Measurements from ENCODE around the gene LTB. TPM values are rescaled to one million over a fixed set of nuclear protein-coding genes. Genes with fewer than 3 reads are reported as not detected.

LTB gene, protein sequence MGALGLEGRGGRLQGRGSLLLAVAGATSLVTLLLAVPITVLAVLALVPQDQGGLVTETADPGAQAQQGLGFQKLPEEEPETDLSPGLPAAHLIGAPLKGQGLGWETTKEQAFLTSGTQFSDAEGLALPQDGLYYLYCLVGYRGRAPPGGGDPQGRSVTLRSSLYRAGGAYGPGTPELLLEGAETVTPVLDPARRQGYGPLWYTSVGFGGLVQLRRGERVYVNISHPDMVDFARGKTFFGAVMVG
- total RNA-seq (2022; extraction: Qiagen RNA extraction; ENCODE audit: low read depth) = 0.27 to 0.39 TPM (median 0.35 TPM) in 5 replicates

DNA sequence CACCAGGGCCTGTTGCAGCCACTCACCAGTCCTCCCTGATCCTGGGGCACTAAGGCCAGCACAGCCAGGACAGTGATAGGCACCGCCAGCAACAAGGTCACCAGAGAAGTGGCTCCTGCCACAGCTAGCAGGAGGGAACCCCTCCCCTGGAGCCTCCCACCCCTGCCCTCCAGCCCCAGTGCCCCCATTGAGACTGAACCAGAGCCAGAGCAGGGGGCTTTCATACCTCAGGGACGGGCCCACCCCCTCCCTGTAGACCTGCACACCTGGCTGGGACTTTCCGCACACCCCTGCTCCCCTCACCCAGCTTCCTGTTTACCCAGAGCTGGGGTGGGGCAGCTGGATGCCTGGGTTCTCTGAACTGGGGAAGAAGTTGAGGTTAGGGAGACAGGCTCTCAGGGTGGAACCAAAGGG is at the start of gene LTB:
Gene LTB (minus strand): TSS at position 195 of the 414 bp plus-strand sequence. CDS start 7 bp downstream, at position 188.

DNA sequence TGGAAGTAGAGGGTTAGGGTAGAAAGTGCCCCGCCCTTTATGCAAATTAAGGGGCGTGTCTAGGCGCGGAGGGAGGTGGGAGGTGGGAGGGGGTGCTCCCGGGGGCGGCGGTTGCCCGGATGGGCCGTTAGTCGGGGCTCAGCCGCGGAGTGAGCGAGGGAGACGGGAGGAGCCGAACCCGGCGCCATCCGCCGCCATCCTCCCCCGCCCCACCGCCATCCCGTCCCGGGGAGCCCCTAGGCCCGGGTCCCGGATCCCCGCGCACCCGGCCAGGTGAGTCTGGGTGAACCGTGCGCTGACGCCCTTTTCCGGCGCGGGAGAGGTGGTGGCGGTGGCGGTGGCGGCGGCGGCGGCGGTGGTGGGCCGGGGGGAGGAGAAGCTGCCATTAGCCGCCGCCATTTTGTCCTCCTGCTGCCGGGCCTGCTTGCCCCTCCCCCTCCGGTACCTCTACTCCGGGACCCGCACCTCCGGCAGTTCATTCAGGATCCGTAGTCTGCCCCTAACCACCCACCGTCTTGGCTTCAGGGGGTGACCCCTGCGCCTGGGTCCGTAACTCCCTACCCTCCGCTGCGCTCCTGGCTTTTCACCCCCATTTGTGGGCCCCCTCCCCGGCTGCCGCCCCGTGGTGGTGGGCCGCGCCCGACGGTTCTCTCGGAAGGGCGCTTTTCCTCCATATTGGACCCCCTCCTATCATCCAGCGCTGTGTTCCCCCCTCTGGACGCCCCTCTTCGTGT is 38.5 kb upstream of the LTB start, which contains the start of gene PRRC2A:
Gene PRRC2A (plus strand): TSS at position 130 of the 734 bp plus-strand sequence. CDS start 2,075 bp downstream, outside the sequence.

DNA sequence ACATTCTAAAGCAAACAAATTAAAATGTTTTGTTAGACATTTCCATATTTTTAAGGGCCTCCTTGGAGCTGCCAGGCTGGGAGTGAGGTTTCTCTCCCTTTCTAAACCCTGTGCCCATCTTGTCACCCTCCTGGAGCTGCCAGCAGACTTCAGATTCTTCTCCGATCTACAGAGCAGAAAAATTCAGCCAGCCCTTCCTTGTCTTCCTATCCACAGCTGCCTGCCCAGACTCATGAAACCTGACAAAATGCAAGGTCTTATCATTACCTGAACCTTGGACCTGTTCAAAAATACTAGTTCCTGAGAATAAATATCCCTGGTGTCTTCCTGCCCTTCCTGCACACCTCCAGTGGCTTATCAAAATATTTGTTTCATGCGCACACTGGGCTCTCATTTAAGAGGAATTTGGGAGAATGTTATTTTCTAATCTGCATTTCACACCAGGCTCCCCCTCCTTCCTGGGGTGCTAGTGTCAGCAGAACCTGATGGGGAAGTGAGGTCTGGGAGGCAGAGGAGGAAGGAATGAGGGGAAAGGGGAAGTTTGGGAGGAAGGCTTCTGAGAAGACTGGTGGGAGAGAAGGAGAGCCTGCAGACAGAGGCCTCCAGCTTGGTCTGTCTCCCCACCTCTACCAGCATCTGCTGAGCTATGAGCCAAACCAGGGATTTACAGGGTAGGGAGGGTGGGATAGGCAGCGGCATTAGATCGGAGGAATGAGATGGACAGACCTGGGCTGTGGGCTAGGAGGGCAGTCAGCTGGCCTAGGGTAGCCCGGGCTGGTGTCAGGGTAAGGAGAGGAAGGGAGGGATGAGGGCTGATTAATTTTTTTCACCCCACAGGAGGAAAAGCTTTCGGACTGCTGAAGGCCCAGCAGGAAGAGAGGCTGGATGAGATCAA is 32.7 kb upstream of the LTB start, which contains the start of gene AIF1:
Gene AIF1 (plus strand): TSS at position 551 of the 895 bp plus-strand sequence. CDS start 96 bp downstream, at position 647.

DNA sequence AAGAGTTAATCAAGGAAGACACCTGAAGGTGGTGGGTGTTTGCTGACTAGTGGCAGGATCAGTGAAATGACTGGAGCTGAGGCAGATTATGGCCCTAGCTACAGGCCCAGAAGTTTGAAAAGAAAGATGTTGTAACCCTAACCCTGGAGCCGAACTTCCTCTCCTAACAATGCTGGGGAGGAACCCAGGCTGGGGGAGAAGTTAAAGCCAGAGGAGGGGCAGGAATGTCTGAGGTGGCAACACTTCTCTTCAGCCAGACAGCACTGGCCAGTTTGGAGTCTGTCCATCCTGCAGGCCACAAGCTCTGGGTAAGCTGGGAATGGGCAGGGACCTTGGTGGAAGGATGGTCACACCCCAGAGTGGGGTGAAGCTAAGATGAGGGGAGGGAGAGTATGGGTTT is 3.8 kb upstream of the LTB start, which contains the start of gene LST1:
Gene LST1 (plus strand): TSS at position 270 of the 400 bp plus-strand sequence. CDS start 1,023 bp downstream, outside the sequence.

DNA sequence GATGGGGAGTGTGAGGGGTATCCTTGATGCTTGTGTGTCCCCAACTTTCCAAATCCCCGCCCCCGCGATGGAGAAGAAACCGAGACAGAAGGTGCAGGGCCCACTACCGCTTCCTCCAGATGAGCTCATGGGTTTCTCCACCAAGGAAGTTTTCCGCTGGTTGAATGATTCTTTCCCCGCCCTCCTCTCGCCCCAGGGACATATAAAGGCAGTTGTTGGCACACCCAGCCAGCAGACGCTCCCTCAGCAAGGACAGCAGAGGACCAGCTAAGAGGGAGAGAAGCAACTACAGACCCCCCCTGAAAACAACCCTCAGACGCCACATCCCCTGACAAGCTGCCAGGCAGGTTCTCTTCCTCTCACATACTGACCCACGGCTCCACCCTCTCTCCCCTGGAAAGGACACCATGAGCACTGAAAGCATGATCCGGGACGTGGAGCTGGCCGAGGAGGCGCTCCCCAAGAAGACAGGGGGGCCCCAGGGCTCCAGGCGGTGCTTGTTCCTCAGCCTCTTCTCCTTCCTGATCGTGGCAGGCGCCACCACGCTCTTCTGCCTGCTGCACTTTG is 6.8 kb downstream of the LTB start, which contains the start of gene TNF:
Gene TNF (plus strand): TSS at position 231 of the 567 bp plus-strand sequence. CDS start 177 bp downstream, at position 408.

DNA sequence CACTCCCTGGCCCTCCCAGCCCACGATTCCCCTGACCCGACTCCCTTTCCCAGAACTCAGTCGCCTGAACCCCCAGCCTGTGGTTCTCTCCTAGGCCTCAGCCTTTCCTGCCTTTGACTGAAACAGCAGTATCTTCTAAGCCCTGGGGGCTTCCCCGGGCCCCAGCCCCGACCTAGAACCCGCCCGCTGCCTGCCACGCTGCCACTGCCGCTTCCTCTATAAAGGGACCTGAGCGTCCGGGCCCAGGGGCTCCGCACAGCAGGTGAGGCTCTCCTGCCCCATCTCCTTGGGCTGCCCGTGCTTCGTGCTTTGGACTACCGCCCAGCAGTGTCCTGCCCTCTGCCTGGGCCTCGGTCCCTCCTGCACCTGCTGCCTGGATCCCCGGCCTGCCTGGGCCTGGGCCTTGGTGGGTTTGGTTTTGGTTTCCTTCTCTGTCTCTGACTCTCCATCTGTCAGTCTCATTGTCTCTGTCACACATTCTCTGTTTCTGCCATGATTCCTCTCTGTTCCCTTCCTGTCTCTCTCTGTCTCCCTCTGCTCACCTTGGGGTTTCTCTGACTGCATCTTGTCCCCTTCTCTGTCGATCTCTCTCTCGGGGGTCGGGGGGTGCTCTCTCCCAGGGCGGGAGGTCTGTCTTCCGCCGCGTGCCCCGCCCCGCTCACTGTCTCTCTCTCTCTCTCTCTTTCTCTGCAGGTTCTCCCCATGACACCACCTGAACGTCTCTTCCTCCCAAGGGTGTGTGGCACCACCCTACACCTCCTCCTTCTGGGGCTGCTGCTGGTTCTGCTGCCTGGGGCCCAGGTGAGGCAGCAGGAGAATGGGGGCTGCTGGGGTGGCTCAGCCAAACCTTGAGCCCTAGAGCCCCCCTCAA is 9.9 kb downstream of the LTB start, which contains the start of gene LTA:
Gene LTA (plus strand): TSS at position 249 of the 871 bp plus-strand sequence. CDS start 454 bp downstream, at position 703.

DNA sequence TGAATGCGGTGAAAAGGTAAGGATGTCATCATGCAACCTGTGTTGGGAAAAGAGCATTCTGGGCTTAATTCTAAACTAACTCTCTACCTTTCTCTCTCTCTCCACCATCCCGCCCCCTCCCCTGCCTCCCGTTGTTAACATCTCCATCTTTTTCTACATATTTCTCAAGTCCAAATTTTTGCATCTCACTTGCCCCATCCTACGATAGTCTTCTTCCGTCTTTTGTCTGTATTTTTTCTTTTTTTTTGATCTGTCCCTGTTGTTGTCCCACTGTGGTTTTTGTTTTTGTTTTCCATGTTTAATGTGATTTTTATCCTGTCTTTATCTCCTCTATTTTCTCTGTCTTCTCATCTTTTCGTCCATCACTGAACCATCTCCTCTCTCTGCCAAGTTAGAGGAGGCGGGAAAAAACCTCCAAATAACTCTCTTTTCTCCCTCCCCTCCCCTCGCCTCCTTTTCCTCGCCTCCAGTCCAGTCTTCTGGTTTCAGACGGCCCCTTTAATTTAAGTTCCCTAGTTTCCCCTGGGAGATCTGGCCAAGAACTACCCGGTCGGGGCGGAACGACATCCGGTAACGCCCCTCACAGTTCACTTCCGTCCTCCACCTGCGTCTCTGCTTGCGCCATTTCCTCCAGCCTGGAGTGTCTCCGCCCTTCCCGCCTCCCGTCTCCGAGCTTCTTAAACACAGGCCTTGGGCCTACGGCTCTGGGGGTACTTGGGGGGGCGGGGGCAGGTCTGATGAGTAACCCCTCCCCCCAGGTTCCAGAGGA is 35.1 kb downstream of the LTB start, which contains the start of gene NFKBIL1:
Gene NFKBIL1 (plus strand): TSS at position 651 of the 769 bp plus-strand sequence. CDS start 87 bp downstream, at position 738.

DNA sequence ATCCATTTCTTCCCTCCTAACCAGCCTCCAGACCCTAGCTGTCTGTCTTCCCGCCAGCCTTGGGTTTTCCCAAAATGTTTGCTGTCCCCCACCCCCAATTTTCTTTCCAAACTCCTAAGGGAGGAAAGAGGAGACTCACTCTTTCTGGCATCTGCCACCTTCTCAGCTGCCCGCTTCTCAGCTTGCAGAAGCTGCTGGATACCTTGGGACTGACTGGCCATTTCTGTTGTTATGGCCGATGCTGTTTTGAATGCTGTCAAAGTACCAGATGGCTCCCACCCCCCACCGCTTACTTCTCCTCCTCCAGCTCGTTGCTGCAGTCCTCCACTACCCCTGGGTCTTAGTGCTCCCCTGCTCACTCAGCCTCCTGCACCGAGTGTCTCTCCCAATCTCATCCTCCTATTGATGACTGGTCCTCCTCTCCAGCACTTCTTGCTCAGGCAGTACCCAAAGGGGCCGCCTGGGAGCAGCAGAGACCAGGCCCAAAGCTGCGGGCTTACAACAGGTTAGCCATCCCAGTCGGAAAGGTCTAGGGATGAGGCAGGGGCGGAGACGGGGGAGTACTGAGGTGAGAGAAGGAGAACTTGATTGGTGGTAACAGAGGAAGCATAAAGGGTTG is 35.8 kb downstream of the LTB start, which contains the start of gene ATP6V1G2:
Gene ATP6V1G2 (minus strand): TSS at position 270 of the 619 bp plus-strand sequence. CDS start 49 bp downstream, at position 221.

DNA sequence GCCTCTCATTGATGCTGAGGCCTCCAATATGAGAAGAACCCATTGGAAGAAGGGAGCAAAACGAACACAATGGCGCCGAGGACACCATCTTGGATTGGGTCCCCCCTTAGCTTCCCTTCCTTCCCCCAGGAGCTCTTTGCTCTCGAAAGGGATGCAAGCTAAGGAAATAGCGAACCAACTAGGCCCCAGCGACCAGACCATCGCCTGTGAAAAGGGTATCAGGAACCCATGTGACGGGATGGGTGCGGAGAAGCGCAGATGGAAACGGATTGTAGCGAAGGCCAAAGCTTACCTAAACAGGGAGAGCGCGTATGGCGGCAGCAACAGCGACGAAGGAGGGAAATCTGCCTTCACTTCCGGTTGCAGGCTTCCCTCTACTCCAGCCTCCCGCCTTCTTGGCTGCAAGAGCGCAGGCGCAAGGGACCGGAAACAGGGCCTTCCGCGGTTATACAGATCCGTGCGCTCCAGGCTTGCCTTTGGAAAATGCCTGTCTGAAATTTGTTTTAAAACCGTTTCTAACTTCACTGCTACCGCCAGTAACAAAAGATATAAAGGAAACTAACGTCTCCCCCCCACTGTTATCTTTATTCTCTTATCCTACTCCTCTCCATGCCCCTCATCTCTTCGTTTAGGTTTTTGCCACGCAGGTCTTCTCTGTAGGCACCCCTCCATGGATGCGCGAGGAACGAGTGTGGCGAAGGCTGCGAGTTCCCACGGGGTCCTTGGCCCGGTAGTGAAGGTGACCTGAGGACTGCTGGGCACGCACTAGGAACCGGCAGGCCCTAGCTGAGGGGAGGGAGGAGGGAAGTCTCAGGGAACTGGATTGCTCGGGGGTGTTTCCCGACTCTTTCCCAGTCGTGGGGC is 40.3 kb downstream of the LTB start, which contains the start of gene DDX39B:
Gene DDX39B (minus strand): TSS at position 346 of the 864 bp plus-strand sequence. CDS start 1,471 bp downstream, outside the sequence.

Other genes starting within 250 kb of the LTB start
- 15.2 to 27.1 TPM (median 25.9 TPM) in 5 replicates for gene HLA-B, start 225.2 kb downstream of the LTB start, total RNA-seq (2022; extraction: Qiagen RNA extraction; ENCODE audit: low read depth)
- gene MICA, start 178.8 kb downstream of the LTB start, total RNA-seq (2022; extraction: Qiagen RNA extraction; ENCODE audit: low read depth) = 27.2 to 29.6 TPM (median 28.7 TPM) in 5 replicates
- 6.6 to 8.6 TPM (median 7.7 TPM) in 5 replicates for gene MICB, start 84.3 kb downstream of the LTB start, total RNA-seq (2022; extraction: Qiagen RNA extraction; ENCODE audit: low read depth)
- not detected in 5 replicates for gene MCCD1, start 53.5 kb downstream of the LTB start, total RNA-seq (2022; extraction: Qiagen RNA extraction; ENCODE audit: low read depth)
- gene DDX39B, start 40.4 kb downstream of the LTB start, total RNA-seq (2022; extraction: Qiagen RNA extraction; ENCODE audit: low read depth) = 313 to 396 TPM (median 382 TPM) in 5 replicates
- 0.57 to 0.77 TPM (median 0.63 TPM) in 5 replicates for gene ATP6V1G2, start 35.8 kb downstream of the LTB start, total RNA-seq (2022; extraction: Qiagen RNA extraction; ENCODE audit: low read depth)
- gene NFKBIL1, start 34.8 kb downstream of the LTB start, total RNA-seq (2022; extraction: Qiagen RNA extraction; ENCODE audit: low read depth) = 9.5 to 12.2 TPM (median 10.6 TPM) in 5 replicates
- 0.08 to 0.13 TPM (median 0.10 TPM) in 3 of 5 replicates, not detected in the others for gene LTA, start 10.1 kb downstream of the LTB start, total RNA-seq (2022; extraction: Qiagen RNA extraction; ENCODE audit: low read depth)
- gene TNF, start 6.9 kb downstream of the LTB start, total RNA-seq (2022; extraction: Qiagen RNA extraction; ENCODE audit: low read depth) = 0.06 to 0.13 TPM (median 0.07 TPM) in 3 of 5 replicates, not detected in the others
- 0.26 to 0.49 TPM (median 0.37 TPM) in 3 of 5 replicates, not detected in the others for gene LST1, start 3.9 kb upstream of the LTB start, total RNA-seq (2022; extraction: Qiagen RNA extraction; ENCODE audit: low read depth)
- gene NCR3, start 10.6 kb upstream of the LTB start, total RNA-seq (2022; extraction: Qiagen RNA extraction; ENCODE audit: low read depth) = not detected in 5 replicates
- not detected in 5 replicates for gene AIF1, start 32.8 kb upstream of the LTB start, total RNA-seq (2022; extraction: Qiagen RNA extraction; ENCODE audit: low read depth)
- gene PRRC2A, start 38.3 kb upstream of the LTB start, total RNA-seq (2022; extraction: Qiagen RNA extraction; ENCODE audit: low read depth) = 70.6 to 97.9 TPM (median 90.8 TPM) in 5 replicates
- gene BAG6, start 70.2 kb upstream of the LTB start, total RNA-seq (2022; extraction: Qiagen RNA extraction; ENCODE audit: low read depth) = 115 to 151 TPM (median 145 TPM) in 5 replicates
- 1.8 to 4.8 TPM (median 3.2 TPM) in 5 replicates for gene APOM, start 73.5 kb upstream of the LTB start, total RNA-seq (2022; extraction: Qiagen RNA extraction; ENCODE audit: low read depth)
- gene C6orf47, start 78.4 kb upstream of the LTB start, total RNA-seq (2022; extraction: Qiagen RNA extraction; ENCODE audit: low read depth) = 10.5 to 13.0 TPM (median 12.2 TPM) in 5 replicates
- 9.3 to 14.1 TPM (median 12.7 TPM) in 5 replicates for gene GPANK1, start 82.6 kb upstream of the LTB start, total RNA-seq (2022; extraction: Qiagen RNA extraction; ENCODE audit: low read depth)
- gene CSNK2B, start 83.7 kb upstream of the LTB start, total RNA-seq (2022; extraction: Qiagen RNA extraction; ENCODE audit: low read depth) = 168 to 184 TPM (median 180 TPM) in 5 replicates
- gene LY6G5B, start 87.6 kb upstream of the LTB start, total RNA-seq (2022; extraction: Qiagen RNA extraction; ENCODE audit: low read depth) = 3.6 to 6.3 TPM (median 5.0 TPM) in 5 replicates
- gene LY6G5C, start 98.6 kb upstream of the LTB start, total RNA-seq (2022; extraction: Qiagen RNA extraction; ENCODE audit: low read depth) = 0.51 to 2.4 TPM (median 1.4 TPM) in 5 replicates
- gene ABHD16A, start 120.9 kb upstream of the LTB start, total RNA-seq (2022; extraction: Qiagen RNA extraction; ENCODE audit: low read depth) = 15.6 to 21.2 TPM (median 19.2 TPM) in 5 replicates
- not detected in 5 replicates for gene LY6G6F, start 124.4 kb upstream of the LTB start, total RNA-seq (2022; extraction: Qiagen RNA extraction; ENCODE audit: low read depth)
- not detected in 5 replicates for gene LY6G6D, start 132.9 kb upstream of the LTB start, total RNA-seq (2022; extraction: Qiagen RNA extraction; ENCODE audit: low read depth)
- 0.11 TPM in 1 of 5 replicates, not detected in the others for gene LY6G6C, start 139.3 kb upstream of the LTB start, total RNA-seq (2022; extraction: Qiagen RNA extraction; ENCODE audit: low read depth)
- gene MPIG6B, start 140.9 kb upstream of the LTB start, total RNA-seq (2022; extraction: Qiagen RNA extraction; ENCODE audit: low read depth) = not detected in 5 replicates
- gene DDAH2, start 146.9 kb upstream of the LTB start, total RNA-seq (2022; extraction: Qiagen RNA extraction; ENCODE audit: low read depth) = 25.6 to 30.4 TPM (median 28.7 TPM) in 5 replicates
- gene CLIC1, start 154.1 kb upstream of the LTB start, total RNA-seq (2022; extraction: Qiagen RNA extraction; ENCODE audit: low read depth) = 495 to 530 TPM (median 516 TPM) in 5 replicates
- 12.1 to 16.5 TPM (median 15.1 TPM) in 5 replicates for gene MSH5, start 157.6 kb upstream of the LTB start, total RNA-seq (2022; extraction: Qiagen RNA extraction; ENCODE audit: low read depth)
- gene SAPCD1, start 180.2 kb upstream of the LTB start, total RNA-seq (2022; extraction: Qiagen RNA extraction; ENCODE audit: low read depth) = 3.6 to 5.9 TPM (median 4.7 TPM) in 5 replicates
- gene VWA7, start 194.9 kb upstream of the LTB start, total RNA-seq (2022; extraction: Qiagen RNA extraction; ENCODE audit: low read depth) = 0.61 to 2.0 TPM (median 1.5 TPM) in 5 replicates
- gene VARS1, start 213.3 kb upstream of the LTB start, total RNA-seq (2022; extraction: Qiagen RNA extraction; ENCODE audit: low read depth) = 50.8 to 60.2 TPM (median 57.2 TPM) in 5 replicates
- 49.7 to 68.8 TPM (median 64.6 TPM) in 5 replicates for gene LSM2, start 224.5 kb upstream of the LTB start, total RNA-seq (2022; extraction: Qiagen RNA extraction; ENCODE audit: low read depth)
- gene HSPA1L, start 232.9 kb upstream of the LTB start, total RNA-seq (2022; extraction: Qiagen RNA extraction; ENCODE audit: low read depth) = 1.3 to 2.2 TPM (median 2.1 TPM) in 5 replicates
- 218 to 535 TPM (median 388 TPM) in 5 replicates for gene HSPA1A, start 233.1 kb upstream of the LTB start, total RNA-seq (2022; extraction: Qiagen RNA extraction; ENCODE audit: low read depth)
- 167 to 379 TPM (median 289 TPM) in 5 replicates for gene HSPA1B, start 245.3 kb upstream of the LTB start, total RNA-seq (2022; extraction: Qiagen RNA extraction; ENCODE audit: low read depth)

All from A549 treated with CpdA at 1 μM for 4 hours (cell line).